NCI-H2107 treated with DMSO at 0.1 percent for 48 hours (cell line): ENCODE data around the gene TMEM50A.
"Not testable (repeated sequence)": the region's sequence is repeated elsewhere in the genome, so short reads cannot be mapped to it uniquely, and the experiment has no call there.

Experiments used
- DNase-seq: peaks from one replicate; lab custom pipeline; 2025; ENCODE audit not compliant: unreplicated experiment; lab: John Stamatoyannopoulos, UW

Gene TMEM50A

GRCh38 chr1:25383090-25383489, 45.0 kb downstream of the TMEM50A start:
- DNase-seq, result not testable (repeated sequence)

GRCh38 chr1:25383875-25384274, 45.7 kb downstream of the TMEM50A start:
- not testable (repeated sequence) for DNase-seq

GRCh38 chr1:25387096-25387495, 49.0 kb downstream of the TMEM50A start:
- not testable (repeated sequence) for DNase-seq

- DNase-seq, result peak; percentile 73
Measured at GRCh38 chr1:25388691-25389090, 50.6 kb downstream of the TMEM50A start.

- DNase-seq, result not testable (repeated sequence)
Measured at GRCh38 chr1:25389721-25390120, 51.6 kb downstream of the TMEM50A start.

GRCh38 chr1:25392841-25393240, 54.7 kb downstream of the TMEM50A start:
- no peak for DNase-seq

- DNase-seq, result not testable (repeated sequence)
Measured at GRCh38 chr1:25397549-25397948, 59.4 kb downstream of the TMEM50A start.

GRCh38 chr1:25398079-25398478, 59.9 kb downstream of the TMEM50A start:
- DNase-seq, result not testable (repeated sequence)

GRCh38 chr1:25402947-25403803, 65.0 kb downstream of the TMEM50A start:
- DNase-seq, result not testable (repeated sequence)

- peak; percentile 28 for DNase-seq
Measured at GRCh38 chr1:25405731-25406305, 67.7 kb downstream of the TMEM50A start.

- DNase-seq, result not testable (repeated sequence)
Measured at GRCh38 chr1:25409641-25410427, 71.7 kb downstream of the TMEM50A start.
